Type B pancreatic cell (in vitro differentiated cells): ENCODE data around the gene SH3GL1. TPM values are rescaled to one million over a fixed set of nuclear protein-coding genes. Genes with fewer than 3 reads are reported as not detected.

ENCODE experiments used
- DNase-seq: peaks from one replicate; pipeline ENCODE4 v3.0.0; 2021; ENCODE audit warnings: mixed read lengths; ENCODE audit not compliant: unreplicated experiment; ENCODE audit errors: extremely low spot score
- H3K27ac Mint-ChIP-seq: 2 replicates; pipeline ENCODE4 v1.8.0; 2021; ENCODE audit warnings: mild to moderate bottlenecking, mixed read lengths
- H3K27me3 Mint-ChIP-seq: 2 replicates; pipeline ENCODE4 v1.8.0; 2021; ENCODE audit warnings: mixed read lengths
- H3K36me3 Mint-ChIP-seq: 2 replicates; pipeline ENCODE4 v1.8.0; 2021; ENCODE audit warnings: mixed read lengths
- H3K4me1 Mint-ChIP-seq: one replicate; pipeline ENCODE4 v1.8.0; 2021; ENCODE audit warnings: mixed read lengths; ENCODE audit not compliant: unreplicated experiment
- H3K4me3 Mint-ChIP-seq: 2 replicates; pipeline ENCODE4 v1.8.0; 2021; ENCODE audit warnings: mild to moderate bottlenecking, mixed read lengths
- H3K9me3 Mint-ChIP-seq: 2 replicates; pipeline ENCODE4 v1.8.0; 2021; ENCODE audit warnings: mixed read lengths
- total RNA-seq: library from RNA; stranded (reverse); gene quantifications from 2 replicates; pipeline ENCODE4 v1.2.1, GENCODE V29; 2021; ENCODE audit warnings: low replicate concordance
- TF ChIP-seq, protein P1 (sequence below): fragments of 200-600 bp; sonication (generic); conservative IDR thresholded peaks from 2 replicates; pipeline ENCODE4 v1.5.0; 2021; ENCODE audit warnings: antibody characterized with exemption, mild to moderate bottlenecking

The SH3GL1 gene
- total RNA-seq, 1 donor from 2014 or later: 74.4 TPM

DNA sequence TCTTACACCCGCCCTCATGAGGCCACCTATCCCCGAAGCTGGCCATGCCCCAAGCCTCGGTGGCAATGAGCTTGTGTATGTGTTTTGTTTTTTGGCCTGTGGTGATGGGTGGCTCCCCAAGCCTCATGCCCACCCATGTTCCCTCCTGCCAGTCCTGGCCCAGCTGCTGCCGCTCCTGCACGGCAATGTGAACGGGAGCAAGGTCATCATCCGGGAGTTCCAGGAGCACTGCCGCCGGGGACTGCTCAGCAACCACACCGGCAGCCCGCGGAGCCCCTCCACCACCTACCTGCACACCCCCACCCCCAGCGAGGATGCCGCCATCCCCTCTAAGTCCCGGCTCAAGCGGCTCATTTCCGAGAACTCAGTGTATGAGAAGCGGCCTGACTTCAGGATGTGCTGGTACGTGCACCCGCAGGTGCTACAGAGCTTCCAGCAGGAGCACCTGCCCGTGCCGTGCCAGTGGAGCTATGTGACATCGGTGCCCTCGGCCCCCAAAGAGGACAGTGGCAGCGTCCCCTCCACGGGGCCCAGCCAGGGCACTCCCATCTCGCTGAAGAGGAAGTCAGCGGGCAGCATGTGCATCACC, 32.7 kb upstream of the SH3GL1 start:
- DNase-seq: no peak
- Mint-ChIP-seq H3K4me3 (no peak overlapping the region), H3K27ac (no peak overlapping the region), H3K9me3 (no peaks in the 10 kb centered on the region), H3K36me3 (peaks cover 11% of the 10 kb centered on the region), H3K27me3 (no peaks in the 10 kb centered on the region), H3K4me1 (no peaks in the 10 kb centered on the region)
- TF ChIP-seq, protein P1, sequence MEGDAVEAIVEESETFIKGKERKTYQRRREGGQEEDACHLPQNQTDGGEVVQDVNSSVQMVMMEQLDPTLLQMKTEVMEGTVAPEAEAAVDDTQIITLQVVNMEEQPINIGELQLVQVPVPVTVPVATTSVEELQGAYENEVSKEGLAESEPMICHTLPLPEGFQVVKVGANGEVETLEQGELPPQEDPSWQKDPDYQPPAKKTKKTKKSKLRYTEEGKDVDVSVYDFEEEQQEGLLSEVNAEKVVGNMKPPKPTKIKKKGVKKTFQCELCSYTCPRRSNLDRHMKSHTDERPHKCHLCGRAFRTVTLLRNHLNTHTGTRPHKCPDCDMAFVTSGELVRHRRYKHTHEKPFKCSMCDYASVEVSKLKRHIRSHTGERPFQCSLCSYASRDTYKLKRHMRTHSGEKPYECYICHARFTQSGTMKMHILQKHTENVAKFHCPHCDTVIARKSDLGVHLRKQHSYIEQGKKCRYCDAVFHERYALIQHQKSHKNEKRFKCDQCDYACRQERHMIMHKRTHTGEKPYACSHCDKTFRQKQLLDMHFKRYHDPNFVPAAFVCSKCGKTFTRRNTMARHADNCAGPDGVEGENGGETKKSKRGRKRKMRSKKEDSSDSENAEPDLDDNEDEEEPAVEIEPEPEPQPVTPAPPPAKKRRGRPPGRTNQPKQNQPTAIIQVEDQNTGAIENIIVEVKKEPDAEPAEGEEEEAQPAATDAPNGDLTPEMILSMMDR: no peak

DNA sequence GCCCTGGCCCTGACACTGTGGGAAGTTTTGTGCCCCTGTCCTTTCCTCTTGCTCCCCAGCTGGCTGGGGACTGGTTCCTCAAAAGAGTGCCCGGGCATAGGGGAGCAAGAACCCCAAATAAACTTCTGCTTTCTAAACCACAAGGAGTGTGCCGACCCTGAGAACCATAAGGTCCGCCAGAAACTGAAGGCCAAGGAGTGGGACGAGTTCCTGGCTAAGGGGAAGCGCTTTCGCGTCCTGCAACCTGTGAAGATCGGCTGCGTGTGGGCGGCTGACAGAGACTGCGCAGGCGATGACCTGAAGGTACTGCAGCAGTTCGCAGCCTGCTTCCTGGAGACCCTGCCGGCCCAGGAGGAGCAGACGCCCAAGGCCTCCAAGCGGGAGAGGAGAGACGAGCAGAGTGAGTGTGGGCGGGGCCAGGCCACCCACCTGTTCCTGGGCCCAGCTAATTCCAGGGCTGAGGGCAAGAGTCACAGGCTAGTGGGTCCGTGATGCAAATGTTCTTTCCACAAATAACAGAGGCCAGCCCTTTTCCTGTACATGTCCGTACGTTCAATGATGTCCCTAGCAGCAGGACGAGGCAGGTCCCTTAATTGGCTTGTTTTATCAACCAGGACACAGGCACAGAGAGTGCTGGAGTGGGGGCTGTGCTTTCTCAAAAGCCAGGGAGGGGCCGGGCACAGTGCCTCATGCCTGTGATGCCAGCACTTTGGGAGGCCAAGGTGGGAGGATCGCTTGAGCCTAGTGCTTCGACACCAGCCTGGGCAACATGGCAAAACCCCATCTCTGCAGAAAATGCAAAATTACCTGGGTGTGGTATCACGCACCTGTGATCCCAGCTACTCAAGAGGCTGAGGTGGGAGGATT, 31.7 kb upstream of the SH3GL1 start:
- DNase-seq: no peak
- no peaks in the 10 kb centered on the region for H3K9me3 Mint-ChIP-seq
- no peaks in the 10 kb centered on the region for H3K4me1 Mint-ChIP-seq
- H3K36me3 Mint-ChIP-seq: peaks cover 11% of the 10 kb centered on the region
- H3K27ac Mint-ChIP-seq: no peak overlapping the region
- H3K27me3 Mint-ChIP-seq: no peaks in the 10 kb centered on the region
- TF ChIP-seq, protein P1: no peak
- no peak overlapping the region for H3K4me3 Mint-ChIP-seq

DNA sequence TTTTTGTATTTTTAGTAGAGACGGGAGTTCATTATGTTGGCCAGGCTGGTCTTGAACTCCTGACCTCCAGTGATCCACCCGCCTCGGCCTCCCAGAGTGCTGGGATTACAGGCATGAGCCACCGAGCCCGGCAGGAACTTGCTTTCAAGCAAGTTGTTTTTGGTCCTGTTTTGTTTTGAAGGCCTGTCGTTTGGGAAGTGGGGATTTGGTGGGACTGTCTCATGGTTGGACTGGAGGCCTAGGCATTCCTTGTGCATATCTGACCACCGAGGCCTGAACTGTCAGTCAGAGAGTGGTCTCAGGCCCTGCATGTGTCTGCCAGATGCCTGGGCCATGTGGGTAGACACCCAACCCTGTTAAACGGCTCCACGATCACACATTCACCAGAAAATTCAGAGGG, 30.9 kb upstream of the SH3GL1 start:
- H3K4me1 Mint-ChIP-seq: no peaks in the 10 kb centered on the region
- no peak for DNase-seq
- TF ChIP-seq, protein P1: no peak
- H3K27ac Mint-ChIP-seq: no peak overlapping the region
- H3K9me3 Mint-ChIP-seq: no peaks in the 10 kb centered on the region
- H3K27me3 Mint-ChIP-seq: no peaks in the 10 kb centered on the region
- no peak overlapping the region for H3K4me3 Mint-ChIP-seq
- peaks cover 11% of the 10 kb centered on the region for H3K36me3 Mint-ChIP-seq

DNA sequence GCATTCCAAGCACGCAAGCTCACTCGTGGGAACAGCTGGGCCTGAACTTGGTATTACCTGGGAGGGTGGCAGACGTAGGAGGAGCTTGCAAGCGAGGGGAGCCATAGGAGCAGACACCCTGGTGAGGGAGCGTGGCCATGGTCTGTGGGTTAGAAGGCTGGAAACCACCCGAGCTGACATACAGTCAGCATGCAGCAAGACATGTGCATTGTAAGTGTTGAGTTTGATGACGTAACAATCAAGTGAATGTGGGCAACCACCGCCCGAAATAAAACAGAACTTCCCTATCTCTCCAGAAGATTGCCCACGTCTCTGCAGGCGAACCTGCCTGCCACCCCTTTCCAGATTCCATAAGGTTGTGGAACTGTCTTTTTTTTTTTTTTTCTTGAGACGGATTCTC, 30.4 kb upstream of the SH3GL1 start:
- TF ChIP-seq, protein P1: no peak
- H3K4me1 Mint-ChIP-seq: no peaks in the 10 kb centered on the region
- DNase-seq: no peak
- H3K4me3 Mint-ChIP-seq: no peak overlapping the region
- H3K27me3 Mint-ChIP-seq: no peaks in the 10 kb centered on the region
- peaks cover 14% of the 10 kb centered on the region for H3K36me3 Mint-ChIP-seq
- H3K27ac Mint-ChIP-seq: no peak overlapping the region
- no peaks in the 10 kb centered on the region for H3K9me3 Mint-ChIP-seq

DNA sequence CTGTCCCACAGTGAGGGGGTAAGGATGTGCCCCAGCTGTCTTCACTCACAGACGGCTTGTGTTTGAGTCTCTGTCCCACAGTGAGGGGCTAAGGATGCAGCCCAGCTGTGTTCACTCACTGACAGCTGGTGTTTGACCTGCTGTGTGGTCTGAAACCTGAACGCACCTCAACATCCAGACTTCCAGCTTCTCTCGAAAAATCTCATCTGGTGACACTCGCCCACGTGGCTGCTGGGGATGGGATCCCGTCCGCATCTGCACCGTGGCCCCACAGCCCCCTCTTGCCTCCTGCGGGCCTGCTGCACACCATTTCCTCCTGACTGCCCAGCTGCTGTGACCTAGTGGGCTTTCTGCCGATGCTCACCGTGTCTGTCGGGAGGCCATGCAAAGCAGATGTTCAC, 29.4 kb upstream of the SH3GL1 start:
- no peak overlapping the region for H3K4me3 Mint-ChIP-seq
- peaks cover 16% of the 10 kb centered on the region for H3K36me3 Mint-ChIP-seq
- no peaks in the 10 kb centered on the region for H3K9me3 Mint-ChIP-seq
- H3K27me3 Mint-ChIP-seq: no peaks in the 10 kb centered on the region
- H3K4me1 Mint-ChIP-seq: no peaks in the 10 kb centered on the region
- no peak for DNase-seq
- no peak overlapping the region for H3K27ac Mint-ChIP-seq
- TF ChIP-seq, protein P1: no peak
